Kidney (tissue), 14 donors: Measurements from ENCODE around the gene PPA2. TPM values are rescaled to one million over a fixed set of nuclear protein-coding genes. Genes with fewer than 3 reads are reported as not detected.

Experiments
- DNase-seq, 5 donors: peaks; one replicate each; pipeline ENCODE4 v3.0.0-alpha.2; 2013 to 2020
- FAIRE-seq: peaks from 2 replicates; lab custom pipeline; 2012; peaks lifted over from hg19 to GRCh38; lab: Jason Lieb, UNC
- H3K27ac ChIP-seq, 2 donors: one replicate each; pipeline ENCODE4 v1.7.0; 2013; ENCODE audit warnings: low read depth in 2 of 2, low read length in 2 of 2, inconsistent platforms in 1 of 2
- H3K27me3 ChIP-seq: one replicate; pipeline ENCODE4 v1.7.1; 2013; ENCODE audit warnings: low read length, inconsistent platforms; ENCODE audit not compliant: control insufficient read depth, insufficient read depth
- H3K36me3 ChIP-seq, 3 donors: one replicate each; pipeline versions ENCODE4 v1.7.0 to v1.7.1; 2013; ENCODE audit warnings: low read length in 3 of 3, control low read depth in 1 of 3, inconsistent platforms in 1 of 3; ENCODE audit not compliant: insufficient read depth in 3 of 3, control insufficient read depth in 2 of 3
- H3K4me1 ChIP-seq, 3 donors: one replicate each; pipeline versions ENCODE4 v1.7.0 to v1.7.1; 2013; ENCODE audit warnings: low read length in 3 of 3, inconsistent platforms in 1 of 3, low read depth in 1 of 3; ENCODE audit not compliant: control insufficient read depth in 2 of 3, insufficient read depth in 2 of 3
- H3K4me3 ChIP-seq, 3 donors: one replicate each; pipeline versions ENCODE4 v1.7.0 to v1.8.1; 2013; ENCODE audit warnings: low read length in 3 of 3, control low read depth in 1 of 3, inconsistent platforms in 1 of 3
- H3K9ac ChIP-seq, 3 donors: one replicate each; pipeline versions ENCODE4 v1.7.0 to v1.7.1; 2013; ENCODE audit warnings: low read length in 3 of 3, control low read depth in 1 of 3, inconsistent platforms in 1 of 3
- H3K9me3 ChIP-seq, 3 donors: one replicate each; pipeline versions ENCODE4 v1.7.0 to v1.7.1; 2013; ENCODE audit warnings: low read length in 3 of 3, control low read depth in 1 of 3, inconsistent platforms in 1 of 3; ENCODE audit not compliant: control insufficient read depth in 2 of 3, insufficient read depth in 1 of 3
- intact Hi-C: fragments of 100-400 bp; cut with DNase I; formaldehyde crosslinking; loops from one replicate; pipeline ENCODE4 v1.11.1; 2022
- polyA plus RNA-seq: library from polyadenylated mRNA; stranded (reverse); fragments of 350-450 nt; fragmentation: Illumina TruSeq; extraction: RNeasy Lipid Tissue Mini Kit (QIAGEN cat#74804); gene quantifications from one replicate; pipeline ENCODE4 v1.2.3, GENCODE V29; 2014; ENCODE audit warnings: low read depth, low replicate concordance; ENCODE audit not compliant: insufficient read depth
- total RNA-seq: library from RNA; stranded (reverse); fragmentation: NEBNext Ultra II Directional; extraction: Animal tissue kit (Norgen Biotek cat#: 25700); gene quantifications from one replicate; pipeline ENCODE4 v1.2.1, GENCODE V29; 2021
- TF ChIP-seq, protein P1 (sequence below): IDR thresholded peaks from 3 replicates; pipeline ENCODE4 v1.5.1; 2012; ENCODE audit warnings: mild to moderate bottlenecking, moderate library complexity, borderline replicate concordance; ENCODE audit not compliant: insufficient read depth; ENCODE audit errors: extremely low read depth
- donor health status: control.
- donor health status: control.
- donor health status: control.
- donor health status: control.
- donor health status: control.
- donor health status: DM: yes; HTN: yes; CAD: no.
- donor health status: Normal renal cell carcinoma (clear cell type).

The PPA2 gene
- total and polyA plus RNA-seq, 2 donors from 2014 or later: 84.9 to 193 TPM

DNA sequence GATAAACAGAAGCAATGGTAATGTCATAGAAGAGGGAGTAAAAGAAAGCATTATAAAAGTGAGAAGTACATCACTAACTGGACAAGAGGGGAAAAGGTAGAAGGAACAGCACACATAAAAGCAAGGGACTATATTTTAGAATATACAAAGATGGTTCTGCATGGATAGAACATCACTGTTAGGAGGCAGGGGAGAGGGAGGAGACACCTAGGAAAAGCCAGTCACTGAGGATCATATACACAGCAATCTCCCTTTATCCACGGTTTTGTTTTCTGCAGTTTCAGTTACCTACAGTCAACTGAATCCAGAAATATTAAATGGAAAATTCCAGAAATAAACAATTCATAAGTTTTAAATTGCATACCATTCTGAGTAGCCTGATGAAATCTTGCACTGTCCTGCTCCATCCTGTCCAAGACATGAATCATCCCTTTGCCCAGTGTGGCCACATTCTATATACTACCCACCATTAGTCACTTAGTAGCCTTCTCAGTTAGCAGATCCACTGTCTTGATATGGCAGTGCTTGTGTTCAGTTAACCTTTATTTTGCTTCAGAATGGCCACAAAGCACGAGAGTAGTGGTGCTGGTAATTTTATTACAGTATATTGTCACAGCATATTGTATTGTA lies 74.2 kb downstream of the PPA2 start:
- intact Hi-C loops: no loop called here
- Histone ChIP-seq H3K27me3 (no peaks in the 10 kb centered on the region), H3K9ac (no peak overlapping the region), H3K27ac (no peak overlapping the region), H3K9me3 (peaks cover 0 to 3% (median 0%) of the 10 kb centered on the region in 3 donors), H3K4me3 (no peak overlapping the region), H3K36me3 (no peaks in the 10 kb centered on the region), H3K4me1 (no peaks in the 10 kb centered on the region)
- TF ChIP-seq, protein P1, sequence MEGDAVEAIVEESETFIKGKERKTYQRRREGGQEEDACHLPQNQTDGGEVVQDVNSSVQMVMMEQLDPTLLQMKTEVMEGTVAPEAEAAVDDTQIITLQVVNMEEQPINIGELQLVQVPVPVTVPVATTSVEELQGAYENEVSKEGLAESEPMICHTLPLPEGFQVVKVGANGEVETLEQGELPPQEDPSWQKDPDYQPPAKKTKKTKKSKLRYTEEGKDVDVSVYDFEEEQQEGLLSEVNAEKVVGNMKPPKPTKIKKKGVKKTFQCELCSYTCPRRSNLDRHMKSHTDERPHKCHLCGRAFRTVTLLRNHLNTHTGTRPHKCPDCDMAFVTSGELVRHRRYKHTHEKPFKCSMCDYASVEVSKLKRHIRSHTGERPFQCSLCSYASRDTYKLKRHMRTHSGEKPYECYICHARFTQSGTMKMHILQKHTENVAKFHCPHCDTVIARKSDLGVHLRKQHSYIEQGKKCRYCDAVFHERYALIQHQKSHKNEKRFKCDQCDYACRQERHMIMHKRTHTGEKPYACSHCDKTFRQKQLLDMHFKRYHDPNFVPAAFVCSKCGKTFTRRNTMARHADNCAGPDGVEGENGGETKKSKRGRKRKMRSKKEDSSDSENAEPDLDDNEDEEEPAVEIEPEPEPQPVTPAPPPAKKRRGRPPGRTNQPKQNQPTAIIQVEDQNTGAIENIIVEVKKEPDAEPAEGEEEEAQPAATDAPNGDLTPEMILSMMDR: no peak
- no peak for DNase-seq
- FAIRE-seq: no peak

DNA sequence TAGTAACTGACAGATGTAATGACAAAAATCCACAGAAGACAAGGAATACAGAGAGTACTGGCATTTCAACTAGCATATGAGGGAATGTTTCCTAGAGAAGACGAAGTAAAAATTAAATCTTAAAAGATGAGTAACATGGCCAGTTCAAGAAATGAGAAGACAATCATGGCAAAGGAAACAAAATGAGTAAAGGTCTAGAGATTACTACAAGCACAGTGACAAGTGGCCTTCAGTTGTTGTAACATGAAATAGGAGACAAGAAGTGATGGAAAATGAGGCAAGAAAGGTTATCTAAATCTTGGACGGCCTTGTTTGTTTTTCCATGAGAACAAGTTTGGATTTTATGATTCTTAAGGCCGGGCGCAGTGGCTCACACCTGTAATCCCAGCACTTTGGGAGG lies 81.0 kb downstream of the PPA2 start:
- DNase-seq (no peak), FAIRE-seq (no peak)
- Histone ChIP-seq H3K27me3 (no peaks in the 10 kb centered on the region), H3K36me3 (peaks cover 0 to 3% (median 0%) of the 10 kb centered on the region in 3 donors), H3K4me1 (no peaks in the 10 kb centered on the region), H3K4me3 (no peak overlapping the region), H3K27ac (no peak overlapping the region), H3K9me3 (no peaks in the 10 kb centered on the region), H3K9ac (no peak overlapping the region)
- TF ChIP-seq, protein P1: no peak
- intact Hi-C loops: no loop called here

DNA sequence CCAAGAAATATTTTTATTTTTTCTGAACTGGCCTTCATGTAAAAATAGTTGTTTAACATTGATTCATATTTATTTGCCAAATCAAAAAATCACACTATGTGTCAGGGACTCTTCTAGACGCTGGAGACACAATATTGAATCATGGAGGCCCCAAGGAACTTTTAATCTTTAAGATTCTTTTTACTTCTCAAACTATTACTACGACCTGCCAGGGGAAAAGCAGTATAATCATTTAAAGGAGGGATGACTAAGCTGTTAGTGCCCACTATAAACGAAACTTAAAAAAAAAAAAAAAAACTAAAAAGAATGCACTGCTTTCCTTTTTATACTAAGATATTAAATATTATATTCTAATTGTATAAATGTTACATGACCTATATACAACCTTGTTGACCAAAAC lies 84.7 kb downstream of the PPA2 start:
- Histone ChIP-seq H3K4me1 (no peaks in the 10 kb centered on the region), H3K27ac (no peak overlapping the region), H3K9ac (no peak overlapping the region), H3K36me3 (peaks cover 0 to 3% (median 1%) of the 10 kb centered on the region in 3 donors), H3K4me3 (no peak overlapping the region), H3K27me3 (no peaks in the 10 kb centered on the region), H3K9me3 (no peaks in the 10 kb centered on the region)
- FAIRE-seq (no peak), DNase-seq (no peak)
- TF ChIP-seq, protein P1: no peak
- intact Hi-C loops: no loop called here

DNA sequence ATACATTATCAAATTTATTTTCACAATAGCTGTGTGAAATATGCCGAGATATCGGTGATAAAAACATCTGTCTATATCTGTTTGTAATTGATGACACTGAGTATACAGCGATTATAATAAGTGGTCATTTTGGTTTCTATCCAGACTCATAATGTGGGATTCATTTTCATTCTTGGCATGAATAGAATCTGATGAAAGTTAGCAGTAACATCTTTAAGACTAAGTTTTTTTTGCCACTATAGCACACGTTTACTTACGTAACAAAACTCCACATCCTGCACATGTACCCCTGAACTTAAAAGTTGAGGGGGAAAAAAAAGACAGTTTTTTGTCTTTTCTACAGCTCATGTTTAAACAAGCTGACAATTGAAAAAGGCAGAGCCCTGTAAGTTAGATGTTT lies 86.4 kb downstream of the PPA2 start:
- Histone ChIP-seq H3K36me3 (peaks cover 0 to 9% (median 6%) of the 10 kb centered on the region in 3 donors), H3K9me3 (no peaks in the 10 kb centered on the region), H3K9ac (no peak overlapping the region), H3K27ac (no peak overlapping the region), H3K27me3 (no peaks in the 10 kb centered on the region), H3K4me1 (no peaks in the 10 kb centered on the region), H3K4me3 (no peak overlapping the region)
- TF ChIP-seq, protein P1: no peak
- DNase-seq (no peak), FAIRE-seq (no peak)
- intact Hi-C loops: no loop called here
